ENCODE measurements around the gene RABGGTA.

- TF ChIP-seq EZH2phosphoT487 (IDR thresholded peaks at IDR 0.05; ENCODE audit: low read depth) (no peak), CTCF (IDR thresholded peaks at IDR 0.05; ENCODE audit: low read depth, low read length) (no peak)
Measured at GRCh38 chr14:24310265-24310645, 38.9 kb upstream of the RABGGTA start.
